Fibroblast of lung (primary cell): Measurements from ENCODE around the gene CCDC51. TPM values are rescaled to one million over a fixed set of nuclear protein-coding genes. Genes with fewer than 3 reads are reported as not detected.
"Not testable (repeated sequence)": the region's sequence is repeated elsewhere in the genome, so short reads cannot be mapped to it uniquely, and the experiment has no call there.

Experiments used
- DNase-seq, 2 donors: peaks; one replicate each; pipeline versions ENCODE4 v3.0.0 to v3.0.0-alpha.2; 2010; ENCODE audit warnings: low read depth in 2 of 2
- H2AFZ ChIP-seq: 2 replicates; pipeline ENCODE4 v1.5.1; 2012; ENCODE audit warnings: low read length, control low read depth, inconsistent platforms
- H3K27ac ChIP-seq: 2 replicates; pipeline ENCODE4 v1.5.1; 2011; ENCODE audit warnings: low read length, control low read depth; ENCODE audit not compliant: insufficient read depth
- H3K27me3 ChIP-seq: 2 replicates; pipeline ENCODE4 v1.5.1; 2011; ENCODE audit warnings: mild to moderate bottlenecking, low read length; ENCODE audit not compliant: control insufficient read depth, insufficient read depth
- H3K36me3 ChIP-seq: 2 replicates; pipeline ENCODE4 v1.5.1; 2011; ENCODE audit warnings: low read length; ENCODE audit not compliant: control insufficient read depth, insufficient read depth
- H3K4me1 ChIP-seq: 2 replicates; pipeline ENCODE4 v1.5.1; 2011; ENCODE audit warnings: low read length; ENCODE audit not compliant: control insufficient read depth, insufficient read depth; ENCODE audit errors: extremely low read depth
- H3K4me2 ChIP-seq: 2 replicates; pipeline ENCODE4 v1.5.1; 2011; ENCODE audit warnings: low read length, control low read depth; ENCODE audit not compliant: insufficient read depth; ENCODE audit errors: extremely low read depth
- H3K4me3 ChIP-seq, 4 experiments: fragments of 200-600 bp in 1 of 4; sonication (generic) in 1 of 4; replicated peaks in 1 of 4; 2 replicates each; pipeline ENCODE4 v1.5.1; 2011 to 2016; ENCODE audit warnings: low read length in 4 of 4, low read depth in 3 of 4, mild to moderate bottlenecking in 3 of 4, control low read depth in 2 of 4, inconsistent platforms in 1 of 4, mixed read lengths in 1 of 4; ENCODE audit not compliant: insufficient read depth in 1 of 4; ENCODE audit errors: control extremely low read depth in 1 of 4
- H3K79me2 ChIP-seq: 2 replicates; pipeline ENCODE4 v1.5.1; 2012; ENCODE audit warnings: mild to moderate bottlenecking, low read length, inconsistent platforms; ENCODE audit not compliant: control insufficient read depth, insufficient read depth
- H3K9ac ChIP-seq: 2 replicates; pipeline ENCODE4 v1.5.1; 2011; ENCODE audit warnings: mild to moderate bottlenecking, low read length, control low read depth; ENCODE audit not compliant: insufficient read depth
- H3K9me3 ChIP-seq: 2 replicates; pipeline ENCODE4 v1.5.1; 2012; ENCODE audit warnings: low read depth, low read length; ENCODE audit not compliant: control insufficient read depth, insufficient read depth
- H4K20me1 ChIP-seq: 2 replicates; pipeline ENCODE4 v1.5.1; 2011; ENCODE audit warnings: low read length; ENCODE audit not compliant: control insufficient read depth, insufficient read depth; ENCODE audit errors: extremely low read depth
- EZH2 ChIP-seq: IDR thresholded peaks from 2 replicates; pipeline ENCODE4 v1.5.1; 2012; ENCODE audit warnings: low read length, control low read depth, mild to moderate bottlenecking; ENCODE audit errors: missing control alignments
- polyA plus RNA-seq, 2 donors: library from polyadenylated mRNA; depleted of rRNA in 1 of 2; stranded (reverse) in 1 of 2; unstranded in 1 of 2; fragments of >200 nt; gene quantifications; 2 replicates each; pipeline ENCODE4 v1.2.1, GENCODE V29; 2011 to 2012; ENCODE audit warnings: missing spikeins in 1 of 2
- total RNA-seq: library from RNA; depleted of rRNA; stranded (reverse); fragments of >200 nt; gene quantifications from 2 replicates; pipeline ENCODE4 v1.2.1, GENCODE V29; 2014
- TF ChIP-seq, protein P1 (sequence below), 2 donors: IDR thresholded peaks in 1 of 2; conservative IDR thresholded peaks in 1 of 2; 1 replicate in 1 of 2; 2 replicates in 1 of 2; pipeline ENCODE4 v1.5.1; 2011 to 2012; ENCODE audit warnings: low read length in 2 of 2, control low read depth in 1 of 2, inconsistent platforms in 1 of 2, low read depth in 1 of 2, mild to moderate bottlenecking in 1 of 2

CCDC51 gene
- total and polyA plus RNA-seq, 2 donors (not counting 1 experiment from before 2014, with no cell fraction given), result 11.9 to 27.2 TPM

DNA sequence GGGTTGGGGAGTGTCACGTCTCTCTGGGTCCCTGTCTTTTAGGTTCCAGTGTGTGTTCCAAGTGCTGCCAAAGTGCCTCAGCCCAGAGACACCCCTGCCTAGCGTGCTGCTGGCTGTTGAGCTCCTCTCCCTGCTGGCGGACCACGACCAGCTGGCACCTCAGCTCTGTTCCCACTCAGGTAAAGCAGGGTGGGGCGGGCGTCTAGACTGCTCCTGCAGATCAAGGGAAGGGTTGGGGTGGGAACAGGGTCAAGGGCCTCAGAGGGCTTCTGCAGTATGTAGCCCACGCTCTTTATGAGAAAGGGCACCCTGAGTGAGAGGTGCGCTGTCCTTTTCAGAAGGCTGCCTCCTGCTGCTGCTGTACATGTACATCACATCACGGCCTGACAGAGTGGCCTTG is 23.8 kb upstream of the CCDC51 start:
- TF ChIP-seq, protein P1, sequence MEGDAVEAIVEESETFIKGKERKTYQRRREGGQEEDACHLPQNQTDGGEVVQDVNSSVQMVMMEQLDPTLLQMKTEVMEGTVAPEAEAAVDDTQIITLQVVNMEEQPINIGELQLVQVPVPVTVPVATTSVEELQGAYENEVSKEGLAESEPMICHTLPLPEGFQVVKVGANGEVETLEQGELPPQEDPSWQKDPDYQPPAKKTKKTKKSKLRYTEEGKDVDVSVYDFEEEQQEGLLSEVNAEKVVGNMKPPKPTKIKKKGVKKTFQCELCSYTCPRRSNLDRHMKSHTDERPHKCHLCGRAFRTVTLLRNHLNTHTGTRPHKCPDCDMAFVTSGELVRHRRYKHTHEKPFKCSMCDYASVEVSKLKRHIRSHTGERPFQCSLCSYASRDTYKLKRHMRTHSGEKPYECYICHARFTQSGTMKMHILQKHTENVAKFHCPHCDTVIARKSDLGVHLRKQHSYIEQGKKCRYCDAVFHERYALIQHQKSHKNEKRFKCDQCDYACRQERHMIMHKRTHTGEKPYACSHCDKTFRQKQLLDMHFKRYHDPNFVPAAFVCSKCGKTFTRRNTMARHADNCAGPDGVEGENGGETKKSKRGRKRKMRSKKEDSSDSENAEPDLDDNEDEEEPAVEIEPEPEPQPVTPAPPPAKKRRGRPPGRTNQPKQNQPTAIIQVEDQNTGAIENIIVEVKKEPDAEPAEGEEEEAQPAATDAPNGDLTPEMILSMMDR (conservative IDR thresholded peaks at IDR 0.05 in 1 of 2, IDR thresholded peaks at IDR 0.05 in 1 of 2; ENCODE audit: low read depth in 1 of 2, low read length in 2 of 2), result no peak
- no peak for TF ChIP-seq EZH2

DNA sequence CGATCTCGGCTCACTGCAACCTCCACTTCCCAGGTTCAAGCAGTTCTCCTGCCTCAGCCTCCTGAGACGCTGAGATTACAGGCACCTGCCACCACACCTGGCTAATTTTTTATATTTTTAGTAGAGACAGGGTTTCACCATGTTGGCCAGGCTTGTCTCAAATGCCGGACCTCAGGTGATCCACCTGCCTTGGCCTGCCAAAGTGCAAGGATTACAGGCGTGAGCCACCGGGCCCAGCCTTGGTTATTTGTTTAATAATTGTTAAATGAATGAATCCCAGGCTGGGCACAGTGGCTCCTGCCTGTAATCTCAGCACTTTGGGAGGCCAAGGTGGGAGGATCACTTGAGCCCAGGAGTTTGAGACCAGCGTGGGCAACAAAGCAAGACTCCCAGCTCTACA is 21.8 kb upstream of the CCDC51 start:
- not testable (repeated sequence) for DNase-seq, H3K9ac ChIP-seq, H3K79me2 ChIP-seq, H4K20me1 ChIP-seq, H3K9me3 ChIP-seq, H3K4me3 ChIP-seq, H3K27me3 ChIP-seq, H3K27ac ChIP-seq, H3K4me2 ChIP-seq, H2AFZ ChIP-seq
- Histone ChIP-seq H3K36me3 (peaks cover 11% of the 10 kb centered on the region), H3K4me1 (peaks cover 12% of the 10 kb centered on the region)

More for the DNA sequence above, 23.8 kb upstream of the CCDC51 start:
- Histone ChIP-seq H2AFZ (no peak overlapping the region), H3K4me1 (peaks cover 27% of the 10 kb centered on the region), H3K4me2 (no peak overlapping the region), H3K27ac (no peak overlapping the region), H3K79me2 (peaks cover 23% of the 10 kb centered on the region), H3K9ac (no peak overlapping the region), H3K27me3 (no peaks in the 10 kb centered on the region), H3K4me3 (no peak overlapping the region), H3K36me3 (peaks cover 25% of the 10 kb centered on the region), H3K9me3 (no peaks in the 10 kb centered on the region), H4K20me1 (no peaks in the 10 kb centered on the region)
- no peak for DNase-seq

DNA sequence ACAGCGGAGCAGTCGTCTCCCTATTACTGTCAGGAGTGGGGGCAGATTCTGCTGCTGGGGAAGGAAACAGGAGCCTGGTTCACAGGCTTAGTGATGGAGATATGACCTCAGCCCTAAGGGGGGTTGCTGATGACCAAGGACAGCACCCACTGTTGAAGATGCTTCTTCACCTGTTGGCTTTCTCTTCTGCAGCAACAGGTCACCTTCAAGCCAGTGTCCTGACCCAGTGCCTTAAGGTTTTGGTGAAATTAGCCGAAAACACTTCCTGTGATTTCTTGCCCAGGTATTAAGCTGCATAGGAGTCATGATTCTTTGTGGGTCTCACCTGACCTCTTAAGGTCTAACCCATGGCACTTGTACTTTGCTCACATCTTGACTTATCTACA is 20.6 kb upstream of the CCDC51 start:
- no peak for TF ChIP-seq EZH2
- TF ChIP-seq, protein P1 (conservative IDR thresholded peaks at IDR 0.05 in 1 of 2, IDR thresholded peaks at IDR 0.05 in 1 of 2; ENCODE audit: low read depth in 1 of 2, low read length in 2 of 2), result no peak
- no peak for DNase-seq
- Histone ChIP-seq H2AFZ (no peak overlapping the region), H3K9ac (no peak overlapping the region), H3K4me3 (no peak overlapping the region), H3K36me3 (peaks cover 11% of the 10 kb centered on the region), H3K27ac (no peak overlapping the region), H3K4me2 (no peak overlapping the region), H3K9me3 (no peaks in the 10 kb centered on the region), H4K20me1 (no peaks in the 10 kb centered on the region), H3K4me1 (peaks cover 5% of the 10 kb centered on the region), H3K27me3 (no peaks in the 10 kb centered on the region), H3K79me2 (no peaks in the 10 kb centered on the region)
